ENCODE results near the gene DCHS2.

DCHS2 gene

DNA sequence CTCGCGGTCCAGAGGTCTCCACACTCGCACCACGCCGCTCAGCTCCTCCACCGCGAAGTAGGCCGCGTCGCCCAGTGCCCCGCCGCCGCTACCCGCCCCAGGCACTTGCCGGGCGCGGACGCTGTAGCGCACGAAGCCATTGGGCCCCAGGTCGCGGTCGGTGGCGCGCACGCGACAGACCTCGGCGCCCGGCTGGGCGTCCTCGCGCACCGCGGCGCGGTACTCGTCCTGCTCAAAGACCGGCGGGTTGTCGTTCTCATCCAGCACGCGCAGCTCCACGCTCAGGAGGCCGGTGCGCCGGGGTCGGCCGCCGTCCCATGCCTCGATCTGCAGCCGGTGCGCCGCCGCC lies 1.4 kb downstream of the DCHS2 start:
- no peak for DNase-seq

DNA sequence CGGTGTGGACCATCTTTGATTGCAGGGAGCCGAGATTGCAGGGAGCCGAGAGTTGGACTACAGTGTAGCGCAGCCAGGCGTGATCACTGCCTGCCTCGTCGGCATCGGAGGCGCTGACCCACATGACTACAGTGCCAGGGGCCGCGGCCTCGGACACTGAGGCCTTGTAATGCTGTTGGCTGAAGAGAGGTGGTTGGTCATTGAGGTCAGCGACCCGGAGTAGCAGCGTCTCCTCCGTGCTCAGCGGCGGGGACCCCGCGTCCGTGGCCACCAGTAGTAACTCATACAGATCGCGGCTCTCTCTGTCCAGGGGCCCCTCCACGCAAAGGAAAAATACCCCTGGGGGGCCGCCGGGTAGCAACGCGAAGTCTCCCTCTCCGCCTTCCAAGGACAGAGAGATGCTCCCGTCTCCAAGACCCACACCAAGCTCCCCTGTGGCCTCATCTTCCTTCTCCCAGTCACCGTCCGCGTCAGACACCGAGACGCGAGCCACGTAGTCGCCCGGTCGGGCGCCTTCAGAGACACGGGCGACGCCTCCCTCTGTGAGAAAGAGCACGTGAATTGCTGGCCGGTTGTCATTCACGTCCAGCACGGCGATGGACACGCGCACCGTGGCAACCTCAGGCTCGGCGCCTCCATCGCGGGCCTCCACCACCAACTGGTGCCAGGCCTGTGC lies 1.9 kb downstream of the DCHS2 start:
- DNase-seq = no peak

DNA sequence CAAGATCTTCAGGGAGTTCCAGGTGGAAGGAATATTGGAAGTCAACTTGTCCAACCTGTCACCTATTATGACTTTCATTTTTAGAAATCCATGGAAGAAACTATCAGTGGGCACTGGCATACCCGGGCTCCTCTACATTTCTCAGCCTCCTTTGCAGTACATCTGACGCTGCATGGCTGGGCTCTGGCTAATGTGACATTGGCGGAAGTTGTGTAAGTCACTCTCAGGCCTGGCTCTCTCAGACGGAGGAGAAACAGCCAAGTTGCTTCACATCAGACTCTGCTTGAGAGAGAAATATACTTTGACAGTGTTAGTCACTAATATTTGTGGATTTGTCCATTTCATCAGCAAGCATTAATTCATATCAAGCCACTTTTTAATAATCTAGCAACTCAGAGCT lies 4.5 kb downstream of the DCHS2 start:
- no peak for DNase-seq

DNA sequence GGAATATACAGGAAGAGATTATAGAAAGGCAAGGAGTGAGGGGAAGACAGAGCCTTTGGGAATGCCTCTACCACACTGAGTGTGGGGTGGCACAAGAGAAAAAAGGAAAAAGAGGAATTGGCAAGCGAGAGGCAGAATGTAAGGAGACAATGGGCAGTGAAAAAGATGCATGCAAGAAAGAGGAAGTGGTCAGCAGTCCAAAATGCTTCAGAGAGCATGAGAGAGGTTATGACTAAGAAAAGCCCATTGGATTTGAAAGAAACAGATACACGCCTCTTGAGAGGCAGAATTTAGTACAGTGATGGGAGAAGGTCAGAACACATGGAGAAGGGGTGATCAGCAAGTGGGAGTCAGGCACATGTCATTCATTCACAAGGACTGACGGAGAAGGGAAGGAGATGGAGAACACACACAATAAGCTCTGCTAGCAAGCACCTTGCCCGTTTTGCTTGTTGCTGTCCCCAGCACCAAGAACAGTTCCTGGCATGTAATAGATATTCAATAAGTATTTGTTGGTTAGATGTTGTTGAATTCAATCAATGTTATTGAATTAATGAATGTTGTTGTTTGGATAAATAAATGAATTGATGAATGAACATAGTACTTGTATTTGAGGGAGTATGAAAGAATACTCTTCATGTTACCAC lies 6.3 kb downstream of the DCHS2 start:
- no peak for DNase-seq

DNA sequence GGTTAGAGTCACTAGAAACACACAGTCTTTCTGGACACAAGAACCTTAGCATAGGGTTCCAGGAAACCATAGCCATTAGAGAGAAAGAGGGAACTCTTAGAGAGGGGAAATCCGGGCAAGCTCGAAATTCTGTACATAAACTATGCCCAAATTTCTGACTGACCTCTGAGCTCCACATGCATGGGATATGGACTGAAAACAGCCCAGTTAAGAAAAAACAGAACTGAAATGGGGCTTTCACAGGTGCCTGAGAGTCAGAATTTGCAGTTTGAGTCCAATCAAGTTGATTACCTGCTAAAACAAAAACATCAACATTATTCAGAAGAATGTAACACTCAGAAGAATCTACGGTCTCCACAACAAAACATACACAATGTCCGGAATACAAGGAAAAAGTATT lies 13.1 kb downstream of the DCHS2 start:
- no peak for DNase-seq

DNA sequence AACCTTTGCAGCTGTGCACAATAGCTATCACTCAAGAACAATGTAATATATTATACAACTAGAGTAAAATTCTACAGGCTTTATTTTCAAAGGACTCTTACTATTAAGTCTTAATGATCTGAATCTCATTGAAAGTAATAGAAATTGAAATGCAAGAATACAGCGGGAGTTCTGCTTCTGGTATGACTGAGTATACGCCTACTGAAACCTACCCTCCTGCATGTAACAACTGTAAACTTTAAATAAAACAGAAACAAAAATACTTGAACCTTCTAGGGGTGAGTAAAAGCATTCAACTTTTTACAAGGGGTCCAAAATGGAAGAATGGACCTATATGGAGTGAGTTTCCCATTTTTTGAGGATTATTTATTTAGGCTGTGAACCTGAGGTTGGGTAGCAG lies 13.5 kb downstream of the DCHS2 start:
- DNase-seq = no peak

DNA sequence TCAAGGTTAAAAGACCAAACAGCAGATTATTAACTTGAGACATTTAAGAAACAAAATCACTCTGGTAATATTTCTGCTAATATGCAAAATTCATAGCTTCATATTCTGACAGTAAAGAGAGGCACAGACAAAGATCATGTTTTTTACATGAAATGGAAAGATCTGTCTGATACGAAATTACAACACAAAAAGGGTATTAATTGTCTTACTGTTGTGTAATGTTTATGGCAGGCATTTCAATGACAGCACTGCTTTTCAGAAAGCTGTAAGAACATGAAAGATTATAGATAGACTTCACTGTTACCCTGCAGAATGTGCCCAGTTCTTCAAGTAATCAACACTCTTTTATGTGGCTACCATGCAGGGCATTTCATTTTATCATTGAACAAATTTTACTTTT lies 15.4 kb downstream of the DCHS2 start:
- no peak for DNase-seq

DNA sequence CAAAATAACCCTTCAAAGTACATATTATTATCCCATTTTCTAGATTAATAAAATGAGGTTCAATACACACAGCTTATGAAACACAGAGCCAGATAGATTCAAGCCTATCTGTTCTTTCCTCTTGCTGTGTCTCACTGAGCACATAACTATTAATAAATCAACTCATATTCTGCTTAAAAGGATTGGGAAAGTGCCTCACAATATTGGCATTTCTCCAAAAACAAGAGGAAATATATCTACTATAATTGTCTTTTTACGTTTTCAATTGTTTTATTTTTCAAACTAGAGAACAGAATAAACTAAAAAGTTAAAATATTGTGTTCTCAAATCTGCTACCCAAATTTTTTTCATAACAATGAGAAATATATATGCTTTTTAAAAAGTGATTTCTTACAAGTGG lies 15.8 kb downstream of the DCHS2 start:
- DNase-seq = no peak

DNA sequence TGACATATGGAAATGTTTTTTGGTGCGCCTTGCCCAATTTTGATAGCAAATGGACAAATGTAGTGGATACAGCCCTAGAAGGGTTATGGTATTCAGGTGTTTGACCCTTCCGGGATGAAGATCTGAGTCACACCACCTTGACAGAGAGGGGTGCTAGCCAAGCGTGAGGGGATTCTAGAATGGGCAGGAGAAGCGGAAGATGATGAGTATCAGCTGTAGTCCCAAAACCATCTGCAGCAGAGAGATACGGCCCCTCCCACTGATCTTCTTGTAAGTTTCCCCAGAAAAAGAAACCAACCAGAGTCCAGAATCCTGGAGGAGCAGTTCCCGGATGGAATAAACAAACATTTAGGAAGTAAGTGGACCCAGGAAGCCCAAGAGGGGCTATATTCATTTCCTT lies 18.1 kb downstream of the DCHS2 start:
- no peak for DNase-seq

DNA sequence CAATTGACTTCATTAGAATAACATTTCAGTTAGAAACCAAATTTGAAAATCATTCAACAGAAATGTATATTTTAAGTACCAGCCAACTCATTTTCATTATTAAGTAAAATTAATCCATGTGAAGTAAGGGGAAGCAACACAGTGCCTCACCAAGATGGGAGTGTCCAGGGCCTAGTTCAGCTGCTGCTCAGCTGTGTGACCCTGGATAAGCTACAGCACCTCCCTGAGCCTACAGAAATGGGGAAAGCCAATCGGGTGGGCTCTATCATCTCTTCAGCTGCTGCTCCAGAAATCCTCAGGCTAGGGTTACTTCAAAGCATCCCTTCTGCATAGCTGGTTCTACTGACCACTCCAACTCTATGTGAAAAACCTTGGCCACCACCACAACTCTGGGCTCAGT lies 18.7 kb downstream of the DCHS2 start:
- no peak for DNase-seq

DNA sequence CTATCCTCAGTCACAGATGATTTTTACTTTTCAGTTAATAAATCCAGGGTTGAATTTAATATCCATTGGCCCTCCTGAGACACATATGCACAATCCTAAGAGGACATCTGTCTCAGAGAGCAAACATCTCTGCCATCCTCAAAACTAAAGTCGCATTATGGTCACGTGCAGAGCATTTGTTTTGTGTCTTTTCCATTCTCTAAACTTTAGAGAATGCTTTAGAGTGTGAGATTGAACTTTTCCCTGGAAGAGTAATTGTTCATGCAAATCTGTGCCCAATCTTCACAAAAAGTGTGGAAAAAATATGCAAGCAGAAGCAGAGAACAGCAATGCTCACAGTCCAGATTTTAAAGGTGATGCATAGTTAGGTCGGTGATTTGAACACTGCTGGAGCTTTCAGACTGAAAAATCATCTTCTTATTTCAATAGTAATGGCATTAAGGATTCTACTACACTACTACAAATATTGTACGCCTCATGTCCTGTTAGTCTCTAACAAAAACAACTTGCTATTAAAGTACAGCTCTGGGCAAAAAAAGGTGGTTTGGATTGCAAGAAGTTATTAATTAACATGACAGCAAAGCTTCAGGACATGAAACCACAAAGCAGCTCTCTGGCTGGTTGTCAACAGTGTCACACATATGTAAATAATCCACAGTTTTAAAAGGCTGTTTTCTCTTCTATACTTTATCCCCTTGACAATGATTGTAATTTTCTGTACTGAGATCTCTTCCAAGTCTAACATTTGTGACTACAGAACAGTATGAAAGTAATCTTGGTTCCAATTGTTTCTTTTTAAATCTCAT lies 19.9 kb downstream of the DCHS2 start:
- no peak for DNase-seq

DNA sequence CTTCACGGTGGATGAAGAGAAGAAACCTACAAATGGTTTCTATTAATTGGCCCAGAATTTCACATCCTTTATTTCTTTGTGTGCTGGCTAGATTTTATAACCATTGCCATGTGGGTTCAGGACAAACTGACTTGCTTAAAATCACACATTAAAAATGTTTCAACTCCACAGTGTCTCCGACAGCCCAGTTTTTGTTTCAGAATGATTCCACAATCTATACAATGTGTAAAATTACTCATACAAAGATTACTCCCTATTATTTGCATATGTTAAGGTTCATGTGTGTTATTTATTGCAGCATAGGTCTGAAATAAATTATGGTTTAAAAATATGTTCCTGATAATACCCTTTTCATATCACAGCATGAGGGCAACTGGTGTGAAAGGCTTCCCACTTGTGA lies 20.6 kb downstream of the DCHS2 start:
- DNase-seq = no peak

DNA sequence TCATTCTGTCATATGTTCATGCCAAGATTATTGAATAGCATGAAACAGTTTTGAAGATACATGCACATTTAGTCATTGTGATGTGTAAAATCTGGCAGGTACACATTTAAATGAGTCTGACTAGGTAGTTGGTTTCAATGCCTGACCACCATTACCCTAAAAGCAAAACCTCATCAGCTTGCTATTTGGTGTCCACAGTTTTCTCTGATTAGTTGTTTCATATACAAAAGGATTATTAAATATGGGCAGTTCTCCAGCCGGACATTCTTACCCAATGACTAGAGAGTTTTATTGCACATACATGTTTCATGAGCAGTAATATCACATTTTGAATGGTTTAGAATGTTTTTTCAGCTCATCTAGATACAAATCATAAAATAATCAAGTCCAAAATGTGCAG lies 23.7 kb downstream of the DCHS2 start:
- no peak for DNase-seq

DNA sequence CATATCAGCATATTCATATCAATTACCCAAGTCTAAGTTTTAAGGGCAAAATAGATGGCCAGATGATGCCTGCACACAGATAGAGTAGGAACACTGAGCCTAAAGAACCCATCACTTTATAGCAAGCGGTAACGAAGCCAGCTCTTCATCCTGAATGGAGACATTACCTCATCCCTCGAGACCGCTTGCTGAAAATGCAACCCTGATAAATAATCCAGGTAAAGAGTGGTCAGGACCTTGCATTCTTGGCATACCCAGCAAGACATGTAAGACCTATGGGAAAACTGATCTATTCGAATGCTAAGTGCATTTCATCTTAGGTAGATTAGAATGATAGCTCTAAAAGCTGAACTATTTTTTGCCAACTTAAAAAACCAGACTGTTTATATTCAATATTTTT lies 25.3 kb downstream of the DCHS2 start:
- DNase-seq = no peak

DNA sequence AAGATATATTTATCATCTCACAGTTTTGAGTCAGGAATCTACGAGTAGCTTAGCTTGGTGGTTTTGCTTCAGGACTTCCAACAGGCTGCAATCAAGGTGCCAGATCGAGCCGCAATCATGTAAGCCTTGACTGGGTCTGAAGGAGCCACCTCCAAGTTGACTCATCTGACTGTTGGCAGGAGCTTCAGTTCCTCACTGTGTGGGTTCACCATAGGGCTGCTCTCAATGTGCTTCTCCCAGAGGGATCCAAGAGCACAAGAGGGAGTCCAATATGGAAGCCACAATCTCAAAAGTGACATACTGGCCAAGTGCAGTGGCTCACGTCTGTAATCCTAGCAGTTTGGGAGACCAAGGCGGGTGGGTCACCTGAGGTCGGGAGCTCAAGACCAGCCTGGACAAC lies 26.5 kb downstream of the DCHS2 start:
- no peak for DNase-seq

DNA sequence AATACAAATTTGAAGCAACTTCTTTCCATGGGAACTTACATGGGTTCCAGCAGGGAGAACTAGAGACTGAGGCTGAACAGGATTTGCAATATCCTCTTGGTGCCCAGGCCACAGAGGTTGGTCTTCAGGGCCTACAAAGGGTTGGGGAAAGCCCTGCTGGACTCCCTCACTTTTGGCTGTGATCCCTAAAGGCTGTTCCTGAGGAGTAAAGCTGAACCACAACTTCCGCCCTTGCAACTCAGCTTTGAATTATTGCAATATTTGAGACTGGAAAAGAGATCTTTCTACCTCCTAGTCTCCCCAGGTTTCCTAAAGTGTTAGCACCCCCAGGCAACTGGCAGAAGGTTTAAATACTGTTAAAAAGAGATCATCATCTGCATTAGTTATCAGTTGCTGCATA lies 26.9 kb downstream of the DCHS2 start:
- DNase-seq = no peak

DNA sequence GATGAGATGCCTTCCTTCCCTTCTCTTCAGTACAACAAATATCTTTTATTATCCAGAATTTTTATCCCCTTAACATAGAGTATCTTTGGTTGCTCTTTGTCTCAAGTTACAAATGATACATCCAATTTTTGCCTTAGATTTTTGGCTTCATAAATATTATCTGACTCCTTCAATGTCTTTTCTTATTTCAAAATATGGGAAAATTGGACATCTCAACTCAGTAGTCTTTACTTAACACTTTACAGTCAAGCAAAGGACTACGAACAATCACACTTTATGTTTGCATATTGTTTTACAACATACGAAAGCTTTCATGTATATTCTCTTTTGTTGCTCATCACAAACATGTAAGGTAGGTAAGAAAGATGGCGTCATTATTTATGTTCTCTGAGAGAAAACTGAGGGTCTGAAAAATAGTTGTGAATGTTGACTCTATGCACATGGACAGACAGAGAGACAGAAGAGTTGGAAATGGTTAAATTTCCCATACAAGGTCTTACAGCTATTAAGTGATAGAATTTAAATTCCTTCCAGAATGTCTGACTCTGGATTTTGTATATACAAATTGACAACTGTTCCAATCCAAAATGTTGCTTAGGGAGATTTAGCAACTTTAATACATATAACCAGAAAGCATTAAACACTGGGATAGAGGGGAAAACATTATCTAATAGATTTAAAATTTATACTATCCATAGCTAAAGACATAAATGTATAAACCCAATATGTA lies 29.4 kb downstream of the DCHS2 start:
- DNase-seq = no peak

DNA sequence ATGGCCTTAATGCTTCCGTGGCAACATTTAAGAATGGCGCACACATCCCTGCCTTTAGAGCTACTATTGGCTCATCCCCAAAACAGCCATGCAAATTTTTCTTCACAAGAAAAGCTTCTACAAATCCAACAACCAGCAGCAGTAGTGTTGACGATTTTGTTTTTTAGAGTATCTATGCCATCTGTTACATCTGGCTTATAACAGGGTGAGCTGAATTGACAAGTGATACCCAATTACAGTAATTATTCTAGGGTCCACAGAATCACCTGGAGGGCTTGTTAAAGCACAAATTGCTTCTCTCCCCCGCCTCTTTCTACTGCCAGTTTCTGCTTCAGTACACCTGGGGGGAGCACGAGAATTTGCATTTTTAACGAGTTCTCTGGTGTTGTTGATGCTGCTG lies 34.1 kb downstream of the DCHS2 start:
- no peak for DNase-seq

DNA sequence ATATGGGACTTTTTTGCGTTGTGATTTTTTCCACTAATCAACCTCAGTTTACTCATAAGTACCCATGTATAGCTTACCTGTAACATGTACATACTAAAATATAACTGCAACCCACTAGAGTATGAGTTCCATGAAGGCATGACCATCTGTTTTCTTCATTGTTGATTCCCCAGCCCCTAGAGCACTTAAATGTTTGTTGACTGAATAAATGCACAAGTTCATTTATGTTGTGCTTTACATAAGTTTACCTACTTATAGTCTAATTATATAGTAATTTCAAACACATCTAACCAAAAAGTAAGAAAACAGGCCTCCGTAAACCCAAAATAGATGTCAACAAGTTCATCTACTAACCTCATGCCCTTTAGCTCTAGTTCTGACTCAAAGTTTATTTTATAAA lies 34.7 kb downstream of the DCHS2 start:
- no peak for DNase-seq

DNA sequence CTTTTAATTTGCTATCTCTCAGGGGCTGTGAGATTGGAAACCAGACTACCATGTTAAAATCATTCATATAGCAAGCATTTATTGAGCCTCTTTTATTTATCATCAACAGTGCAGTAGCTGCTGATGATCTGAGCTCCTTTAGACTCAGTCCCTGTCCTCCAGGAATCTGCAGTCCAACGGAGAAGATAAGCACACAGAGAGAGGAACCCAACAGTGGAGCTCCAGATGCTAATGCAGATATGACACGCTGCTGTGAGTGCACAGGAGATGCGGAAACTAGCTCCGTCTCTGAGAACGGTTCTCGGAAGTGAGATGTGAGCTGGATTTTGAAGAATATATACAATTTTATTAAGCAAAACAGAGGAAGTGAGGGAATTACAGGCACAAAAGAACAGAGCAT lies 35.4 kb downstream of the DCHS2 start:
- no peak for DNase-seq

DNA sequence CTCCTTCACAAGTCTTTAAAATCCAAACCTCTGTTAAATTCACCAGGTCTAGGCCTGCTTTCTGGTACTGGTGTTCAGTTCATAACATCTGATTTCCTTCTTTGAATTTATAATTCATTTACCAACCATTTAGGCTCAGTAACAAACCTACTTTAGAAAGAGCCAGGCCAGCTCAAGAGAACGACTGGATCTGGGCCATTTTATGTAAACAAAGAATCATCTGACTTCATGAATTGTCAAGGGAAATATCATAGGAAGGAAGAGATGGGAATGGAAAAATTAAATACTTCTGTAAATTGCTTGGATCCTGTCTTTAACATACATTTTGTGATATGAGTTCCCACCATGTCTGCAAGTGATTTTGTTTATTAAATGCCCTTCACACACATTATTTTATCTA lies 36.5 kb downstream of the DCHS2 start:
- no peak for DNase-seq

DNA sequence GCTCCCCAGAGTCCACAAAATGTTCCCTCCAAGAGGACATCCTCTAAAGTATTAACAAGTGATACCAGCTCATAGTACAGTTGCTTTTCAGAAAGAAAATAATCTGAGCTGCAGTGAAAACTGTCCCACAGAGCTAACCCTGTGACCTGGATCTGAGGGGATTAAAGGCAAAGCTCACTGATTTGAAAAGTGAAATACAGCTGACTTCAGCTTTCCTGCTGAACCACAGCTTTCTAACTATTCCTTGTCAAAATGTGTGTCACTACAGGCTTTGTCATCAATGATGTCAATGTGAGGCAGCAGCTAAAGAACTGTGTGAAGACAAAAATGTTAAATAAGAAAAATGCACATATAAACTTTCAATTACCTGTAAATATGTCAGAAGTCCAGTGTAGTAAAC lies 36.9 kb downstream of the DCHS2 start:
- DNase-seq = no peak

DNA sequence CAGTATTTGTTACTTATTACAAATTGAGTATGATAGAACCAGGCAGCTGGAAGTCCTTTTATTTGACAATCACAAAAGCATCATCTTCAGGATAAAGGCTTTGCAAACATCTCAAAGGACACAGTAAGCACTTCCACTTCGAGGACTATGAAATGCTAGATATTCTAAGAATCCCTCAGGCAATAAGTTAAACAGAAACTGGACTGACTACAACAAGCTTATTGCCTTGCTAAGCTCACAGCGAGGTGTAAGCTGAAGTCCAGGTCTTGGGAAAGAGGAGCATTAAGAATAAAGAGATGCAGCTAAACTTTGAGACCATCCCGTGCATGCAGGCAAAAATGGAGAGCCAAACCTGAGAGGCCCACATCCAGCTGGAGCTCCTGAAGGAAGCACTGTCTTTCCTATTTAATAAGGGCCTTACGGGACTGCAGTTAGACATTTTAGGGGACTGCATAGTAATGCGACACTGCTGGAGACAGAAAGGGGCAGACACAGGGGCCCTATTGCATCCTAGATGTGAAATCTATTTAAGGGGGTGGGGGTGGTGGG lies 38.7 kb downstream of the DCHS2 start:
- DNase-seq = no peak

DNA sequence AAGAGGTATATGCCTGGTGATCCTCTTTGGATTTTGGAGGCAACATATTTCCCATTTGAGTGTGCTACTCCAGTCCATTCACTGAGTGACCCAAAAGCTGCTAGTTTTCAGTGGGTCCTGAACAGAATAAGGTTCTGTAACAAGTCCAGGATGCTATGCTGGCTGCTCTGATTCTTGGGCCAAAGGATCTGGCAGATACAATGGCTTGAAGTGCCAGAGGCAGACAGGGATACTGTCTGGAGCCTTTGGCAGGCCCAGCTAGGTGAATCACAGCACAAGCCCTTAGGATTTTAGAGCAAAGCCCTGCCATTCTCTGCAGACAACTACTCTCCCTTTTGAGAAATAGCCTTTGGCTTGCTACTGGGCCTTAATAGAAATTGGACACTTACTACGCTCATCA lies 40.6 kb downstream of the DCHS2 start:
- DNase-seq = no peak

Measured in amniotic stem cell (primary cell).